Cardiac fibroblast (primary cell): ENCODE results near the gene ACTL7B.
A peak's percentile ranks its signal among the peaks of the same experiment; 100 is the strongest.
"Not testable (repeated sequence)": the region's sequence is repeated elsewhere in the genome, so short reads cannot be mapped to it uniquely, and the experiment has no call there.

Source experiments
- DNase-seq, 2 donors: peaks; one replicate each; pipeline versions ENCODE4 v3.0.0 to v3.0.0-alpha.2; 2010; ENCODE audit warnings: low read depth in 2 of 2
- H3K4me3 ChIP-seq, 2 donors: replicated peaks in 1 of 2; 1 replicate in 1 of 2; 2 replicates in 1 of 2; pipeline ENCODE4 v1.5.1; 2011; ENCODE audit warnings: low read depth in 2 of 2, low read length in 2 of 2, mild to moderate bottlenecking in 2 of 2, moderate library complexity in 1 of 2
- TF ChIP-seq, protein P1 (sequence below): IDR thresholded peaks from one replicate; pipeline ENCODE4 v1.5.1; 2011; ENCODE audit warnings: low read depth, mild to moderate bottlenecking, low read length, inconsistent platforms

The ACTL7B gene

DNA sequence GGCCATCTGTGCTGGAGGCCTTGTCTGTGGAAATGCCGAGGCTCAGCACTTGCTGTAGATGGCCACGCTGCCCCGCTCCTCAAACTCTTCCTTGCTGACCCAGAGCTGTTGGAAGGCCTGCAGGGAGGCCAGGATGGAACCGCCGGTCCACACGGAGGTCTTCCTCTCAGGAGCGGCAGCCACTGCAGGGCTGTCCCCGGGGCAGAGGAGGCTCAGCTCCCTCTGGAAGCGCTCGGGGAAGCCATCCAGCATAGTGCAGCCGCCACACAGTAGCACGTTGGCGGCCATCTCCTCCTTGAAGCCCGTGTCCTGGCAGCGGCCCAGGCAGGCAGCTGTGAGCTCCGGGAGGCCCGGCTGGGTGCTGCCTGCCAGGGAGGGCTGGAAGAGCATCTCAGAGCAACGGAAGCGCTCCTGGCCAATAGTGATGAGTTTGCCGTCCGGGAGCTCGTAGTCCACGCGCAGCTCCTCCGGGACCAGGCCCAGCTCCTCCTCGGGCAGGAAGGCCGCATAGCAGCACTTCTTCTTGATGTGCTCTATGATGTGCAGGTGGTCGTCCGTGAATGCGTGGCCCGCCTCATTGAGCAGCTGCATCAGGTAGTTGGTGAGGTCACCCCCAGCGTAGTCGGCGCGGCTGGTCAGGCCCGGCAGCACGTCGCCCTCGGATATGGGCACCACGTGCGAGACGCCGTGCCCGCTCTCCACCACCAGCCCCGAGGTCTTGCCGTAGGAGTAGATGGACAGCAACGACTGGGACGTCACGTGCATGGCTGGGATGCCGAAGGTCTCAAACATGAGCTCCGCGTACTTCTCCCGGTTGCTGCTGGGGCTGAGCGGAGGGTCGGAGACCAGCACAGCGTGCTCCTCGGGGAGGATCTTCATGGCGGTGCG lies 901 bp downstream of the ACTL7B start:
- TF ChIP-seq, protein P1, sequence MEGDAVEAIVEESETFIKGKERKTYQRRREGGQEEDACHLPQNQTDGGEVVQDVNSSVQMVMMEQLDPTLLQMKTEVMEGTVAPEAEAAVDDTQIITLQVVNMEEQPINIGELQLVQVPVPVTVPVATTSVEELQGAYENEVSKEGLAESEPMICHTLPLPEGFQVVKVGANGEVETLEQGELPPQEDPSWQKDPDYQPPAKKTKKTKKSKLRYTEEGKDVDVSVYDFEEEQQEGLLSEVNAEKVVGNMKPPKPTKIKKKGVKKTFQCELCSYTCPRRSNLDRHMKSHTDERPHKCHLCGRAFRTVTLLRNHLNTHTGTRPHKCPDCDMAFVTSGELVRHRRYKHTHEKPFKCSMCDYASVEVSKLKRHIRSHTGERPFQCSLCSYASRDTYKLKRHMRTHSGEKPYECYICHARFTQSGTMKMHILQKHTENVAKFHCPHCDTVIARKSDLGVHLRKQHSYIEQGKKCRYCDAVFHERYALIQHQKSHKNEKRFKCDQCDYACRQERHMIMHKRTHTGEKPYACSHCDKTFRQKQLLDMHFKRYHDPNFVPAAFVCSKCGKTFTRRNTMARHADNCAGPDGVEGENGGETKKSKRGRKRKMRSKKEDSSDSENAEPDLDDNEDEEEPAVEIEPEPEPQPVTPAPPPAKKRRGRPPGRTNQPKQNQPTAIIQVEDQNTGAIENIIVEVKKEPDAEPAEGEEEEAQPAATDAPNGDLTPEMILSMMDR = no peak
- DNase-seq = no peak
- no peak overlapping the region for H3K4me3 ChIP-seq

DNA sequence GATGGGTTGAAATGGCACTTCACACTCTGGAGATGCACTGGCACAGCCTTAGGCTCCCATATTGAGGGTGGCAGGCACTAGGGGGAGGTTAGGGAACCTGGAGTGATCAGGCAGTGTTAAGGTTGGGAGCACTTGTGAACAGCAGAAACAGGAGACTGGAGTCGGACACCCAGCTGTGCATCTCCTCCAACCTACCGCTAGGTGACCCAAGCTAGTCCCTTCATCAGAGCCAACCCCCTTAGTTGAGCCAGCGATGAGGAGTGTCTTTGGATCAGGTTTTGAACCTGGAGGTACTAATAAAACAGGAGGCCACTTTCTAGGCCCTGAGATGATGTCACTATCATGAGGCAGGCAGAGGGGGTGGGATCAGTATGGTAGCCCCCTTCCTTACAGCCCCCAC lies 1.7 kb downstream of the ACTL7B start:
- DNase-seq = no peak
- no peak overlapping the region for H3K4me3 ChIP-seq
- TF ChIP-seq, protein P1 = no peak

- no peak for DNase-seq
- no peak overlapping the region for H3K4me3 ChIP-seq
- TF ChIP-seq, protein P1 = no peak
Observed at GRCh38 chr9:108852079-108852478, 3.7 kb downstream of the ACTL7B start.

DNA sequence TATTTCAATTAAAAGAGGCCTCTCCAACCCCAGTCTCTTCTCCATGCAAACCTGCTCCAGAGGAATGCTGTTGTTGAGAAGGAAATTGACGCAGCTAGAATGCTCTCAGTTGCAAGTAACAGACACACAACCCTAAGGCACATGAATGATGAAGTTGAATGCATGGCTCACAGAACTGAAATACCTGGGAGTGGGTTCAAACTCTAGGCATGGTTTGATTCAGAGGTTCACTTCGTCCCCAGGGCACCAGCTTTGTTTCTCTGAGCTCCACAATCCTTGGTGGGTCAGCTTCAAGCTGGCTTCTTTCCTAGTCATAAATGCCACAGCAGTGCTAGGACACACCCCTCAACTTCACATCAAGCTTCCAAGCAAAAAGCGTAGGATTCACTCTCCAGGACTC lies 4.6 kb downstream of the ACTL7B start:
- DNase-seq = no peak
- no peak overlapping the region for H3K4me3 ChIP-seq
- TF ChIP-seq, protein P1 = no peak

DNA sequence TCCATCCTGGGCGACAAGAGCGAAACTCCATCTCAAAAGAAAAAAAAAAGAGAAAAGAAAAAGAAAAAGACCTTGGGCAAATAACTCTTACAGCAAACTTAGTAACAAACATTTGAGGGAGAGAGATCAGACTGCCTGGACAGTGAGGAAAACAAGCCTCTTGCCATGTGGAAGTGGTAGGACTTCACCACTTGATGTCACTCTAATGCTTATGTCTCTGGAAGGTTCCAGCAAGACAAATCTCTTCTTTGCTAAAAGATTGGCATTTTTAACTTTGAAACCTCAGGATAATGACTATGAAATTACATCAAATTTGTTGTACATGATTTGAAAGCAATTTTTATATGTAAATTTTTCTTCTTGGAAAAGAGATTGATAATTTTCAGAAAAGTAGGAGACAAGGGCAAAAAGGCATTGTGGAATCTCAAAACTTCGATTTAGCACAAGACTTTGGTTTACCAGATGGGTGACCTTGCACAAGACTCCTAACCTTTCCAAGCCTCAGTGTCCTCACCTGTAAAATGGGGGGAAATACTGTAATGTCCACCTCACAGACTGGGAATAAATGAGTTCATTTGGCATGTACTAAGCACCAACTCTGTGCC lies 5.4 kb downstream of the ACTL7B start:
- TF ChIP-seq, protein P1 = peak; percentile 36
- DNase-seq = peak; percentile 56 to 66
- no peak overlapping the region for H3K4me3 ChIP-seq

DNA sequence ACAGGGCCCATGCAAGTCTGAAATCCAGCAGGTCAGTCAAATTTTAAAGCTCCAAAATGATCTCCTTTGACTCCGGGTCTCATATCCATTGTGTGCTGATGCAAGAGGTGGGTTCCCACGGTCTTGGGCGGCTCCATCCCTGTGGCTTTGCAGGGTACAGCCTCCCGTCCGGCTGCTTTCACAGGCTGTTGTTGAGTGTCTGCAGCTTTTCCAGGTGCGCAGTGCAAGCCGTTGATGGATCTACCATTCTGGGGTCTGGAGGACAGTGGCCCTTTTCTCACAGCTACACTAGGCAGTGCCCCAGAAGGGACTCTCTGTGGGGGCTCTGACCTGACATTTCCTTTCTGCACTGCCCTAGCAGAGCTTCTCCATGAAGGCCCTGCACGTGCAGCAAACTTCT lies 7.5 kb downstream of the ACTL7B start:
- DNase-seq, H3K4me3 ChIP-seq: not testable (repeated sequence)

DNA sequence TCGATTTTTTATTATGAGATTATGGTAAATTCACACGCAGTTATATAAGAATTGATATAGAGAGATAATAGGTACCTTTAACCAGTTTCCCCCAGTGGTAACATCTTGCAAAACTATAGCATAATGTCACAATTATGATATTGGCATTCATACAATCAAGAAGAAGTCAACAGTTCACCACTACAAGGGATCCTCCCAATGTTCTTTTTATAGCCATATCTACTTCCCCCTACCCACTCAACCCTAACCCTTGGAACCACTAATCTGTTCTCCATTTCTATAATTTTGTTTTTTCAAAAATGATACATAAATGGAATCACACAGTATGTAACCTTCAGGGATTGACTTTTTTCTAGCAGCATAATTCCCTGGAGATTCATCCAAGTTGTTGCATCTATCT lies 9.8 kb downstream of the ACTL7B start:
- TF ChIP-seq, protein P1 = no peak
- no peak overlapping the region for H3K4me3 ChIP-seq
- DNase-seq = no peak
